Activated T-cell treated with anti-CD3 and anti-CD28 coated beads, Interleukin-2, amount 50 U/mL, for 72 hours (primary cell): Measurements from ENCODE around the gene GRIK1. TPM values are rescaled to one million over a fixed set of nuclear protein-coding genes. Genes with fewer than 3 reads are reported as not detected.

ENCODE experiments used
- ATAC-seq, 2 donors: fragments of 150-1000 bp; cut with Tn5 transposase; replicated peaks in 1 of 2; 2 replicates each; pipeline ENCODE4 v1.10.0; 2021; ENCODE audit warnings: moderate library complexity in 2 of 2, mild to moderate bottlenecking in 1 of 2
- DNase-seq, 2 donors: peaks; one replicate each; pipeline ENCODE4 v3.0.0; 2021 to 2022; ENCODE audit warnings: mixed read lengths in 1 of 2
- H3K27ac Mint-ChIP-seq: one replicate; pipeline ENCODE4 v1.8.0; 2022; ENCODE audit warnings: mild to moderate bottlenecking, moderate library complexity, mixed read lengths
- H3K27me3 Mint-ChIP-seq: one replicate; pipeline ENCODE4 v1.8.0; 2022; ENCODE audit warnings: low read depth, mixed read lengths
- H3K36me3 Mint-ChIP-seq, 2 donors: one replicate each; pipeline ENCODE4 v1.8.0; 2022; ENCODE audit warnings: mixed read lengths in 2 of 2, mild to moderate bottlenecking in 1 of 2; ENCODE audit not compliant: insufficient read depth in 2 of 2
- H3K4me1 Mint-ChIP-seq: one replicate; pipeline ENCODE4 v1.8.0; 2022; ENCODE audit warnings: low read depth, mixed read lengths
- H3K4me3 Mint-ChIP-seq, 2 donors: one replicate each; pipeline ENCODE4 v1.8.0; 2022; ENCODE audit warnings: mild to moderate bottlenecking in 2 of 2, mixed read lengths in 2 of 2, moderate library complexity in 2 of 2
- H3K9me3 Mint-ChIP-seq, 2 donors: one replicate each; pipeline ENCODE4 v1.8.0; 2022; ENCODE audit warnings: mixed read lengths in 2 of 2
- total RNA-seq, 2 donors: library from RNA; stranded (reverse); gene quantifications; one replicate each; pipeline ENCODE4 v1.2.3, GENCODE V29; 2022

The GRIK1 gene
- total RNA-seq, 2 donors from 2014 or later = not detected

DNA sequence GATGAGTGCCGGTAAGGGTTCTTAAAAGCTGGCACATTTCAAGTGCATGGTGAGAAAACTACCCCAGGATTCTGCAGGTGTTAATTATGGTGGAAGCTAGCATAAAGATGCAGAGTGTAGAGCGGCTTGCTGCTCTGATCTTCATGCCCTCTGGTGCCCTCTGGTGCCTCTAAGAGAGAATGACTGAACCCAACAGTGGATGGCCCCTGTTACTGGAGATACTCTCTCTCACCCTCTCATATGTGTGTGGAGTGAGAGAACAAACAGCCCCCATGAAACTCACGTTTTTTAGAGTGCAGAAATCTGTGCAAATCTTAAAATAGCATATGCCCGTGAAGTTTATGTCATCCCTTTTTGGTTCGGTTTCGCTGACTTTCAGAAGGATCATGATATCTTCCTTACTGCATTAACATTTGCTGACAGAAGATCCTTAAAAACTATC lies 90.0 kb downstream of the GRIK1 start:
- peak; percentile 85 to 87 for ATAC-seq
- Mint-ChIP-seq H3K4me1 (no peaks in the 10 kb centered on the region), H3K4me3 (no peak overlapping the region), H3K27me3 (peaks cover 6% of the 10 kb centered on the region), H3K27ac (no peak overlapping the region), H3K9me3 (no peaks in the 10 kb centered on the region), H3K36me3 (no peaks in the 10 kb centered on the region)
- DNase-seq = peak; percentile 49 to 58

DNA sequence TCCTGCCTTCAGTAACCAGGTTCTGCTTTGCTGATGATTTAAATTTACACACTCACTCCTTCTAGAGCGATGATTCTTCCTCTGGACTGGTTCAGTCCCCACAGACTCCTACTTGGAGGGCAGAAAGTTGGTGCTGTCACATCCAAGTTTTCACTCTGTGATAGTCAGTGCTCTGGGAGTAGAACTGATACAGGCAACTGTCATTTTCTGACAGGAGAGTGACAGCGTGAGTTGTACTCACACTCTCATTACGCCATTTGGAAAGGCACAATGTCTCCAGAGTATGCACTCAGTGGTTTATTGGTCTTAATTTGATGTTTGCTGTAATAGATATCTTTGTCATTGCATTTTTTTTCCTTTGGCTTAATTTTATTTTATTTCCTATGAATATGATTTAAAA lies 96.0 kb downstream of the GRIK1 start:
- peaks cover 6% of the 10 kb centered on the region for H3K27me3 Mint-ChIP-seq
- H3K4me3 Mint-ChIP-seq = no peak overlapping the region
- H3K36me3 Mint-ChIP-seq = no peaks in the 10 kb centered on the region
- no peak for DNase-seq
- no peaks in the 10 kb centered on the region for H3K4me1 Mint-ChIP-seq
- no peaks in the 10 kb centered on the region for H3K9me3 Mint-ChIP-seq
- no peak overlapping the region for H3K27ac Mint-ChIP-seq
- ATAC-seq = no peak

DNA sequence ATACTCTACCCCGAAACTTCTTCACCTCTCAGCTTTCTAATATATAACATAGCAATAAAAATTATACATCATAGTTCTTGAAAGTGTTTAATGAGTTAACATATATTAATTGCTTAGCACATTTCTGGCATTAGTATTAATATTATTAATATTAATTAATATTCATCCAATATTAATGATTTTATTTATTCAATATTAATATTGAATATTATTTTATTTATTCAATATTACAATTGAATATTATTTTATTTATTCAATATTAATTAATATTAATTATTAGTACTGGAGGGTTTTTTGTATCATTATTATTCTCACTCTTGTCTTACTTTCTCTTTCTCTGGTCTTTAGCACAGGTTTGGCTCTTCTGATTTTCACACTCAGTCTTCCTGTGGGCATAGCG lies 105.2 kb downstream of the GRIK1 start:
- Mint-ChIP-seq H3K27ac (no peak overlapping the region), H3K9me3 (peaks cover 0 to 3% of the 10 kb centered on the region in 2 donors), H3K4me3 (no peak overlapping the region), H3K4me1 (no peaks in the 10 kb centered on the region), H3K36me3 (peaks cover 0 to 1% of the 10 kb centered on the region in 2 donors), H3K27me3 (no peaks in the 10 kb centered on the region)
- DNase-seq (no peak), ATAC-seq (no peak)

DNA sequence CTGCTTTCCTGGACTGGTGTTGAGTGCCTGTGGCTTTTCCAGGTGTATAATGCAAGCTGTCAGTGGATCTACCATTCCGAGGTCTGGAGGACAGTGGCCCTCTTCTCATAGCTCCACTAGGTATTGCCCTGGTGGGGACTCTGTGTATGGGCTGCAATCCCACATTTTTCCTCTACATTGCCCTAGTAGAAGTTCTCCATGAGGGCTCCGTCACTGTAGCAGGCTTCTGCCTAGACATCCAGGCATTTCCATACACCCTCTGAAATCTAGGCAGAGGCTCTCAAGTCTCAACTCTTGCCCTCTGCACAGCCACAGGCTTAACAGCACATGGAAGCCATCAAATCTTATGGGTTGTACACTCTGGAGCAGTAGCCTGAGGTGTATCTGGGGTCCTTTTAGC lies 107.6 kb downstream of the GRIK1 start:
- Mint-ChIP-seq H3K27ac (no peak overlapping the region), H3K4me3 (no peak overlapping the region), H3K36me3 (peaks cover 0 to 1% of the 10 kb centered on the region in 2 donors), H3K9me3 (peaks cover 0 to 3% of the 10 kb centered on the region in 2 donors), H3K4me1 (no peaks in the 10 kb centered on the region), H3K27me3 (no peaks in the 10 kb centered on the region)
- ATAC-seq (no peak), DNase-seq (no peak)

DNA sequence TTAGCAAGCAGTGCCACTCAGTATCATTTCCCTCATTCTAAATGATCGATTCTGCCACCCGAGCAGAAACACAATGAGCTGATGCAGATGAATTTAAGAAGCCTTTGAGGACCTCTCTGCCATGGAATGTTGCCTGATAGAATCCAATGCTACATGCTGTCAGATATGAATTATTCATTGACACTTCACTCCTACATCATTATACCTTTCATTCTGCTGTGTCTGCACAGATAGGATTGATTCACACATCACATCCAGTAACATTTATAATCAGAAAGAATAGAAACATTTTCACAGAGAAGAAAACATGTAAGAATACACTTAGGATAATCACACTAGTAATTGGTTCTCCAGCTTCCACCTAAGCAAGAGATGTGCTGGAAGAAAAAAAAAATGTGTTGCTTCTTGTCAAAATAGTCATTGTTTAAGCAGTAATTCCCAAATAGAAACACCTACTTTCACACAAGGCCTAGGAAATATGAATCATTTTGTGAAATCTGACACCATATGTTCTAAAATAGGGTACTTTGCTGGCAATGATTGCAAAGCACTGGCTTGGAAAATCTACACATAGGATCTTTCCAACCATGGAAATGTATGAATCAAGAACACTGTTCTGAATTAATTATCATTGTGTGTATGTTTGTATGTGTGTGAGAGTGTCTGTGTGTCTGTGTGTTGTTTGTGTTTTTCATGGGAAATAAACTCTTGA lies 110.1 kb downstream of the GRIK1 start:
- H3K27ac Mint-ChIP-seq = no peak overlapping the region
- H3K4me1 Mint-ChIP-seq = no peaks in the 10 kb centered on the region
- no peak overlapping the region for H3K4me3 Mint-ChIP-seq
- H3K9me3 Mint-ChIP-seq = peaks cover 0 to 3% of the 10 kb centered on the region in 2 donors
- no peaks in the 10 kb centered on the region for H3K27me3 Mint-ChIP-seq
- DNase-seq = no peak
- H3K36me3 Mint-ChIP-seq = peaks cover 0 to 1% of the 10 kb centered on the region in 2 donors
- no peak for ATAC-seq

DNA sequence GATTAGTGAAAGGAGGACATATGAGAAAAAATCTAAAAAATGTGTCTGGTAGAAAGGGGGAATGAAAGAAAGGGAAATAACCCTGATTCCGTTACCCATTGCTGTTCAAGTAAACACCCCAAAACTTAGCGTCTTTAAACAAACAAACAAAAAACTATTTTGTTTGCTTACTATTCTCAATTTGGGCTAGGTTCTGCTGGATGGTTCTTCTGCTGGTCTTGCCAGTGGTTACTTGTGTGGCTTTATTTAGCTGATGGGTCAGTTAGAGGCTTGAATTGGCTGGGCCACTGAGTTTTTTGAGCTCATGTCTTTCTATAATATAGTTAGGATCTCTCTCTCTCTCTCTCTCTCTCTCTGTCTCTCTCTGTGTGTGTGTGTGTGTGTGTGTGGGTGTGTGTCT lies 112.1 kb downstream of the GRIK1 start:
- peaks cover 0 to 3% of the 10 kb centered on the region in 2 donors for H3K9me3 Mint-ChIP-seq
- H3K36me3 Mint-ChIP-seq = peaks cover 0 to 1% of the 10 kb centered on the region in 2 donors
- H3K27me3 Mint-ChIP-seq = no peaks in the 10 kb centered on the region
- H3K27ac Mint-ChIP-seq = no peak overlapping the region
- no peak for DNase-seq
- H3K4me3 Mint-ChIP-seq = no peak overlapping the region
- ATAC-seq = no peak
- H3K4me1 Mint-ChIP-seq = no peaks in the 10 kb centered on the region

DNA sequence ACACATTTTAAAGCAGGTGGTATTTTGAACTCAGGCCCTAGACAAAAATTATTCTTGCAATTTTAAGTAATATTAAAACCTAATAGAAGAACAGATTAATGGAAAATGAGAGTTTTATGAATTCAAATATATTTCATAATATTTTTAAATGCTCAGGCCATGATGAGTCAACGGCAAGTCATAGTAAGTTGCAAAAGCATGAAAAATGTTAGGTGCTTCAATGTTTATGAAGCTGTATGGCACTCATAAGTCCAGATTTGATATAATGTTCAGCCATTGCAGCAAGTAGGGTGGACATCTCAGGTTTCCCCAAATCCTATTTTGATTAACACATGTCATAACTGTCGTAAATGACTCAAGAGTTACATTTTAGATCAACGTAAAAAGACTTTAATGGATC lies 112.6 kb downstream of the GRIK1 start:
- no peak for ATAC-seq
- H3K27me3 Mint-ChIP-seq = no peaks in the 10 kb centered on the region
- DNase-seq = no peak
- H3K4me3 Mint-ChIP-seq = no peak overlapping the region
- H3K36me3 Mint-ChIP-seq = peaks cover 0 to 1% of the 10 kb centered on the region in 2 donors
- peaks cover 0 to 3% of the 10 kb centered on the region in 2 donors for H3K9me3 Mint-ChIP-seq
- H3K27ac Mint-ChIP-seq = no peak overlapping the region
- no peaks in the 10 kb centered on the region for H3K4me1 Mint-ChIP-seq

DNA sequence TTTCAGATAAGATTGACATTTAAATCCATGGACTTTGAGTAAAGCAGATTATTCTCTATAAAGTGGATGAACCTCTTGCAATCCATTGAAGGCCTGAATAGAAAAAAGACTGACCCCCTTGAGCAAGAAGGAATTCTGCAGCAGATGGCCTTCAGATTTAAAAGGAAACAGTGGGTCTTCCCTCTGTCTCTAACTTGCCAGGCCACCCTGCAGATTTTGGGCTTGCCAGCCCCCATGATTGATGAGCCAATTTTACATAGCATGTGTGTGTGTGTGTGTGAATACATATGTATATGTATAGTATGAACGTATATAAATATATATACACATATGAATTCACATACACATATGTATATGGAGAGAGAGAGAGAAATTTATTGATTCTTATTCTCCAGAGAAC lies 113.4 kb downstream of the GRIK1 start:
- peaks cover 0 to 3% of the 10 kb centered on the region in 2 donors for H3K9me3 Mint-ChIP-seq
- DNase-seq (no peak), ATAC-seq (no peak)
- H3K27ac Mint-ChIP-seq = no peak overlapping the region
- H3K36me3 Mint-ChIP-seq = no peaks in the 10 kb centered on the region
- no peak overlapping the region for H3K4me3 Mint-ChIP-seq
- H3K27me3 Mint-ChIP-seq = no peaks in the 10 kb centered on the region
- no peaks in the 10 kb centered on the region for H3K4me1 Mint-ChIP-seq

DNA sequence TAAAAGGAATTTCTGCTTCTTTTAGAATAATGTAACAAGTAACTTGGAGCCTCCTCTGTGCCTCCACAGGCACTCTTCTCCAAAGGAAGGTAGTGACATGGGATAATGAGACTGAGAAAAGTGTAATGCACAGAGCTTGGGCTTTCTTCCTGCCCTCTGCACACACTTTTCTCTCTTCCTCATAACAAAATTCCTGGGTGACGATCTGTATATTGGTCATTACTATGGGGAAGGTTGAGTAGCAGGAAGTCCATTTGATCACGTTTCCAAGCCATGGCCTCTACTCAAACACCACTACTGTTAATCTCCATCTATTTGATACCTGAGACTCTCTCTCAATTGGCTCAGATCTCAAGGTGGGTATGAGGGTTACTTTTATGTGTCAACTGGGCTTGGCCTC lies 113.9 kb downstream of the GRIK1 start:
- no peaks in the 10 kb centered on the region for H3K9me3 Mint-ChIP-seq
- ATAC-seq (no peak), DNase-seq (no peak)
- no peak overlapping the region for H3K27ac Mint-ChIP-seq
- H3K36me3 Mint-ChIP-seq = no peaks in the 10 kb centered on the region
- H3K4me3 Mint-ChIP-seq = no peak overlapping the region
- no peaks in the 10 kb centered on the region for H3K4me1 Mint-ChIP-seq
- H3K27me3 Mint-ChIP-seq = no peaks in the 10 kb centered on the region

DNA sequence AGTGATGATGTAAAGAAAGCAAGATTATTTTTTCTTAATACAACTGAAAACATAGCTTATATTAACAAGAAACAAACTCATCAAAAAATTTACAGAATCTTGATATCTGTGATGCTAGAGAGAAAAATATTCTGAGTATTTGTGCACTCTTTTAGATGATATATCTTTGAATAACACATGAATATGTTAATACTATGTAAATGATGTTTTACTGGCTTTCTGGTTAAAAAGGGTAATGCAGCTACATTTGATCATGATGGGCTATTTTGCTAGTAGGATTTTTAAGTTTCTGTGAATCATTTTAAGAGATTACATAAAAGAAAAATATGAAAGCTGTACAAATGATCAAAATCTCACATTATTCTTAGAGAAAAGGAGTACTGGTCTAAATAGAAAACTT lies 114.5 kb downstream of the GRIK1 start:
- Mint-ChIP-seq H3K4me3 (no peak overlapping the region), H3K27ac (no peak overlapping the region), H3K36me3 (no peaks in the 10 kb centered on the region), H3K27me3 (no peaks in the 10 kb centered on the region), H3K9me3 (no peaks in the 10 kb centered on the region), H3K4me1 (no peaks in the 10 kb centered on the region)
- DNase-seq (no peak), ATAC-seq (no peak)

DNA sequence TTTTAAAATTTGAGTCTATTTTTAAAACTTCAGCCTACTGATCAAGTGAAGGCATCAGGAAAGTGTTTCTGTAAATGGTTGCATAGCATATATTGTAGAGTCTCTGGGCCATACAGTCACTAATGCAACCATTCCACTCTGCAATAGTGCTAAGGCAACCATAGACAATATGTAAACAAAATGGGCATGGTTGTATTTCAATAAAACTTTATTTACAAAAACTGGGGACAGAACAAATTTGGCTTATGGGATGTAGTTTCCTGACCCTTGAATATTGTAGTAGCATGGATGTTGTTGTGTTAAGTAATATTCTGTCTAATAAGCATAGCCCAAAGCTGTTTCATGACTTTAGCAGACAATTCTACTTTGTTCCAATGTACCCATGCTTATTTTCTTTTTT lies 117.7 kb downstream of the GRIK1 start:
- H3K27ac Mint-ChIP-seq = no peak overlapping the region
- H3K4me3 Mint-ChIP-seq = no peak overlapping the region
- ATAC-seq = no peak
- H3K9me3 Mint-ChIP-seq = no peaks in the 10 kb centered on the region
- H3K4me1 Mint-ChIP-seq = no peaks in the 10 kb centered on the region
- no peaks in the 10 kb centered on the region for H3K36me3 Mint-ChIP-seq
- no peaks in the 10 kb centered on the region for H3K27me3 Mint-ChIP-seq
- DNase-seq = no peak

DNA sequence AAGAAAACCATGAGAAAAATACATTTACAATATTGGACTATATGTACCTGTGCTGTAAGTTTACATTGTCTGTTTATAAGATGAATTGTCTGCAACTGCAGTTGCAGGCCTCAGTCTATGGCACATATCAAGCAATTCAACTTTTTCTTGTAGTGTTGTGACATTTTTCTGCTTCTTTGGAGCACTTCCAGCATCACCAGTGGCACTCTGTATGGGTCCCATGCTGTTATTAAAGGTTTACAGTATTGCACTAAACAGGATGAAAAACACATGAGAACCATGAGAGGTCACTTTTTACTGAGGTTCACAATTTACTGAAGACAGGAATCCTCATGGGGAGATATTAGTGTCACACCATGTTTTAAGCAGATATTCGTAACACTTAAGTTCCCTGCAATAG lies 118.6 kb downstream of the GRIK1 start:
- no peaks in the 10 kb centered on the region for H3K9me3 Mint-ChIP-seq
- no peak for DNase-seq
- ATAC-seq = no peak
- H3K27me3 Mint-ChIP-seq = no peaks in the 10 kb centered on the region
- no peak overlapping the region for H3K4me3 Mint-ChIP-seq
- no peaks in the 10 kb centered on the region for H3K36me3 Mint-ChIP-seq
- no peaks in the 10 kb centered on the region for H3K4me1 Mint-ChIP-seq
- H3K27ac Mint-ChIP-seq = no peak overlapping the region

DNA sequence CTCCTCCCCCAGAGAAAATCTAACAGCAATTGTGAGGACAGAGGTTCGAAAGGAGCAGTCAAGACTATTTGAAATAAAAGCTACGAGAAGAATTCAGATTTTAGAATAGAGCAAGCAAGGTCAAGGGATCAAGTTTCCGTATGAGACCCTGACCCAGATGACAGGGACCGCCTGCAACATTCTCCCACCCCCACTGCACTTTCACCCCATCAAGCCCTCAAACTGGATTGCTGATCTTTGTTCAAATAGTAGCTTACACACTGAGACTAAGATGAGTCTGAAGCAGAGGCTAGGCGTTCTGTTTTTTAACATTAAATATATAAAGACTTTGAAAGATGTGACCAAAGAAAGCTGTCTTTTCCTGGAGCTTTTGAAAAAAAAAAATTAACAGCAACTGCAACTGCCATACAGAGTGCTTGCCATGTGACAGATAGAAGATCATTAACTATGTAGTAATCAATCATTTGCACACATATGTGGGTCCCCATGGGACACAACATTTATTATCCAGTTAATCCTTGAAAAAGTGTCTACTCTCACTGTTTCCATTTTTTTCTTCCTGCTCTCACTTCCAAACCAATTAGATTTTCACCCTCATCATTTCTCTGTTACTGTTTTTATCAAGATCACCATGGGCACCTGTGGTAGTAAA lies 120.0 kb downstream of the GRIK1 start:
- Mint-ChIP-seq H3K27ac (no peak overlapping the region), H3K9me3 (no peaks in the 10 kb centered on the region), H3K4me3 (no peak overlapping the region), H3K36me3 (no peaks in the 10 kb centered on the region), H3K4me1 (no peaks in the 10 kb centered on the region), H3K27me3 (no peaks in the 10 kb centered on the region)
- DNase-seq (no peak), ATAC-seq (no peak)
